Testis (tissue), 2 donors: Measurements from ENCODE around the gene PFN2.

Experiments
- CTCF ChIP-seq, 3 experiments: fragments of 450-650 bp in 2 of 3; fragments of 200-600 bp in 1 of 3; sonication (generic) in 1 of 3; IDR thresholded peaks; one replicate each; pipeline ENCODE4 v1.5.1; 2016 to 2019; ENCODE audit warnings: antibody characterized with exemption in 3 of 3, mild to moderate bottlenecking in 2 of 3, moderate library complexity in 1 of 3
- POLR2A ChIP-seq: fragments of 450-650 bp; IDR thresholded peaks from one replicate; pipeline ENCODE4 v1.6.1; 2017; ENCODE audit warnings: antibody characterized with exemption, mild to moderate bottlenecking, moderate library complexity

GRCh38 chr3:149941946-149942345 is 28.7 kb downstream of the PFN2 start:
- TF ChIP-seq CTCF (IDR thresholded peaks at IDR 0.05) (no peak), POLR2A (no peak)
